Measurements from ENCODE around the gene TNK2.
"Not testable (repeated sequence)": the region's sequence is repeated elsewhere in the genome, so short reads cannot be mapped to it uniquely, and the experiment has no call there.

- TF ChIP-seq MAX (IDR thresholded peaks at IDR 0.05); MAFK (IDR thresholded peaks at IDR 0.05; ENCODE audit: partially characterized antibody): not testable (repeated sequence)
- TF ChIP-seq, protein P1, sequence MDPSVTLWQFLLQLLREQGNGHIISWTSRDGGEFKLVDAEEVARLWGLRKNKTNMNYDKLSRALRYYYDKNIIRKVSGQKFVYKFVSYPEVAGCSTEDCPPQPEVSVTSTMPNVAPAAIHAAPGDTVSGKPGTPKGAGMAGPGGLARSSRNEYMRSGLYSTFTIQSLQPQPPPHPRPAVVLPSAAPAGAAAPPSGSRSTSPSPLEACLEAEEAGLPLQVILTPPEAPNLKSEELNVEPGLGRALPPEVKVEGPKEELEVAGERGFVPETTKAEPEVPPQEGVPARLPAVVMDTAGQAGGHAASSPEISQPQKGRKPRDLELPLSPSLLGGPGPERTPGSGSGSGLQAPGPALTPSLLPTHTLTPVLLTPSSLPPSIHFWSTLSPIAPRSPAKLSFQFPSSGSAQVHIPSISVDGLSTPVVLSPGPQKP (IDR thresholded peaks at IDR 0.05; ENCODE audit: low read depth, low read length) = not testable (repeated sequence)
Observed at GRCh38 chr3:195952590-195952989, 44.2 kb upstream of the TNK2 start.
